Measurements from ENCODE around the gene TTLL5. TPM values are rescaled to one million over a fixed set of nuclear protein-coding genes. Genes with fewer than 3 reads are reported as not detected.

The TTLL5 gene
- total and polyA plus RNA-seq, 2 of the 4 experiments (the other 2 are of a cell fraction) = 11.9 to 16.7 TPM

Other genes with a start within 250 kb of the TTLL5 start
- 35.7 and 38.9 TPM in 2 replicates for gene JDP2, start 233.2 kb upstream of the TTLL5 start, total RNA-seq (2012; rRNA removed)
- 38.4 and 39.7 TPM in 2 replicates for gene JDP2, start 233.2 kb upstream of the TTLL5 start, polyA plus RNA-seq (2012; rRNA removed)
- not detected in 2 replicates for gene BATF, start 138.8 kb upstream of the TTLL5 start, total RNA-seq (2012; rRNA removed)
- gene BATF, start 138.8 kb upstream of the TTLL5 start, polyA plus RNA-seq (2012; rRNA removed) = not detected in 2 replicates
- 1.1 and 1.4 TPM in 2 replicates for gene FLVCR2, start 82.6 kb upstream of the TTLL5 start, total RNA-seq (2012; rRNA removed)
- 0.94 and 1.0 TPM in 2 replicates for gene FLVCR2, start 82.6 kb upstream of the TTLL5 start, polyA plus RNA-seq (2012; rRNA removed)
- gene ERG28, start 370 bp upstream of the TTLL5 start, total RNA-seq (2012; rRNA removed) = 0.90 and 1.9 TPM in 2 replicates
- 15.0 and 15.4 TPM in 2 replicates for gene ERG28, start 370 bp upstream of the TTLL5 start, polyA plus RNA-seq (2012; rRNA removed)